ENCODE measurements around the gene PRDX2. TPM values are rescaled to one million over a fixed set of nuclear protein-coding genes. Genes with fewer than 3 reads are reported as not detected.
A peak's percentile ranks its signal among the peaks of the same experiment; 100 is the strongest.

PRDX2 gene
- total RNA-seq, 1 experiment from 2014 or later = 271 TPM

GRCh38 chr19:12834976-12835757 lies 33.6 kb upstream of the PRDX2 start:
- H3K4me2 ChIP-seq = 0 out of 2 replicates have a peak overlapping the region, but pooled peaks have one; percentile 20
- BruUV-seq (replicated peaks) = no TSS peak
- H3K4me1 ChIP-seq (replicated peaks; ENCODE audit: insufficient read depth) = peaks cover 14% of the 10 kb centered on the region
- intact Hi-C loops (cut with micrococcal nuclease; ENCODE audit: unreplicated experiment) = no loop called here
- H3K27ac ChIP-seq = no peak overlapping the region
- no peaks in the 10 kb centered on the region for H3K9me2 ChIP-seq (ENCODE audit: insufficient read depth)
- no peak overlapping the region for H2AFZ ChIP-seq
- peak in 1 of 2 experiments; percentile 34 for DNase-seq
- H3K9me3 ChIP-seq (ENCODE audit: insufficient read depth, low read depth) = no peaks in the 10 kb centered on the region
- H4K20me1 ChIP-seq (ENCODE audit: insufficient read depth) = no peaks in the 10 kb centered on the region
- no peaks in the 10 kb centered on the region for H3K36me3 ChIP-seq (ENCODE audit: low read depth)
- POLR2A ChIA-PET (ENCODE audit: unreplicated experiment) = interaction anchor here (0.6 kb wide), 1 partner anchor 34 kb away, joined by 3 read pairs; no protein-coding TSS in a partner anchor
- peaks cover 50% of the 10 kb centered on the region for H3F3A ChIP-seq (ENCODE audit: insufficient read depth, low read depth)
- CTCF ChIA-PET = no interaction called here
- H3K27me3 ChIP-seq (ENCODE audit: insufficient read depth, low read depth) = peaks cover 19% of the 10 kb centered on the region; the same call in 1 of the 2 replicates
- H3K4me3 ChIP-seq = no peak overlapping the region
- TF ChIP-seq, protein P1, sequence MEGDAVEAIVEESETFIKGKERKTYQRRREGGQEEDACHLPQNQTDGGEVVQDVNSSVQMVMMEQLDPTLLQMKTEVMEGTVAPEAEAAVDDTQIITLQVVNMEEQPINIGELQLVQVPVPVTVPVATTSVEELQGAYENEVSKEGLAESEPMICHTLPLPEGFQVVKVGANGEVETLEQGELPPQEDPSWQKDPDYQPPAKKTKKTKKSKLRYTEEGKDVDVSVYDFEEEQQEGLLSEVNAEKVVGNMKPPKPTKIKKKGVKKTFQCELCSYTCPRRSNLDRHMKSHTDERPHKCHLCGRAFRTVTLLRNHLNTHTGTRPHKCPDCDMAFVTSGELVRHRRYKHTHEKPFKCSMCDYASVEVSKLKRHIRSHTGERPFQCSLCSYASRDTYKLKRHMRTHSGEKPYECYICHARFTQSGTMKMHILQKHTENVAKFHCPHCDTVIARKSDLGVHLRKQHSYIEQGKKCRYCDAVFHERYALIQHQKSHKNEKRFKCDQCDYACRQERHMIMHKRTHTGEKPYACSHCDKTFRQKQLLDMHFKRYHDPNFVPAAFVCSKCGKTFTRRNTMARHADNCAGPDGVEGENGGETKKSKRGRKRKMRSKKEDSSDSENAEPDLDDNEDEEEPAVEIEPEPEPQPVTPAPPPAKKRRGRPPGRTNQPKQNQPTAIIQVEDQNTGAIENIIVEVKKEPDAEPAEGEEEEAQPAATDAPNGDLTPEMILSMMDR (conservative IDR thresholded peaks at IDR 0.05) = no peak
- TF ChIP-seq EZH2 (IDR thresholded peaks at IDR 0.05; ENCODE audit: low read depth) = no peak
- H3K79me2 ChIP-seq (ENCODE audit: low read depth) = no peaks in the 10 kb centered on the region

DNA sequence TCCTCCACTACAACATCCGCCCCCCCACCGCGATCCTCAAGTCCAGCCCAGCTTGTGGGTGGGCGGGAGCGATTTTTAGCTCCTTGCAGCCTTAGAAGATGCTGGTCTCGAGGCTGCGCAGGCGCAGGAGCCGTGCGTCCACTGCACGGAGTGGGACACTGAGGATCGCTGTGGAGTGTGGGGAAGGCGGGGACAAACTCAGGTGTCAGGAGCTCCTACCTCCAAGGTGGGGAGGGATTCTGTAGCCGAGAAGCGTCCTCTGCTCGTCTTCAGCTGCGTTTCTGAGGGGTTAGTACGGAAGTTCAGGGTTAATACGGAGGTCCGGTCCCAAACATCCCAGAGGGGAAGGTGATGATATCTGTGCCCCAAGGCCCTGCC lies 33.0 kb upstream of the PRDX2 start, which contains the start of gene RTBDN:
RTBDN (minus strand) TSS at position 14 of the 378 bp plus-strand sequence. CDS start 4,600 bp downstream, outside the sequence.
- H3K27me3 ChIP-seq (ENCODE audit: insufficient read depth, low read depth) = peaks cover 20% of the 10 kb centered on the region; the same call in 1 of the 2 replicates
- no peaks in the 10 kb centered on the region for H3K79me2 ChIP-seq (ENCODE audit: low read depth)
- intact Hi-C loops (cut with micrococcal nuclease; ENCODE audit: unreplicated experiment) = no loop called here
- peaks cover 43% of the 10 kb centered on the region for H3F3A ChIP-seq (ENCODE audit: insufficient read depth, low read depth)
- H3K4me3 ChIP-seq = peak within 1 kb of the TSS; percentile 69; the same call in 1 of the 2 replicates
- no peaks in the 10 kb centered on the region for H3K9me2 ChIP-seq (ENCODE audit: insufficient read depth)
- DNase-seq = no peak
- no TSS peak for BruUV-seq (replicated peaks)
- H4K20me1 ChIP-seq (ENCODE audit: insufficient read depth) = no peaks in the 10 kb centered on the region
- POLR2A ChIA-PET (ENCODE audit: unreplicated experiment) = no interaction called here
- CTCF ChIA-PET = no interaction called here
- H3K4me1 ChIP-seq (replicated peaks; ENCODE audit: insufficient read depth) = peaks cover 14% of the 10 kb centered on the region
- H3K9me3 ChIP-seq (ENCODE audit: insufficient read depth, low read depth) = no peaks in the 10 kb centered on the region
- TF ChIP-seq, protein P1 (conservative IDR thresholded peaks at IDR 0.05) = no peak
- no peak for TF ChIP-seq EZH2 (IDR thresholded peaks at IDR 0.05; ENCODE audit: low read depth)
- no peaks in the 10 kb centered on the region for H3K36me3 ChIP-seq (ENCODE audit: low read depth)
- H2AFZ ChIP-seq = peak within 1 kb of the TSS; percentile 83
- H3K27ac ChIP-seq = no peak within 1 kb of the TSS
- H3K4me2 ChIP-seq = peak within 1 kb of the TSS; percentile 82

DNA sequence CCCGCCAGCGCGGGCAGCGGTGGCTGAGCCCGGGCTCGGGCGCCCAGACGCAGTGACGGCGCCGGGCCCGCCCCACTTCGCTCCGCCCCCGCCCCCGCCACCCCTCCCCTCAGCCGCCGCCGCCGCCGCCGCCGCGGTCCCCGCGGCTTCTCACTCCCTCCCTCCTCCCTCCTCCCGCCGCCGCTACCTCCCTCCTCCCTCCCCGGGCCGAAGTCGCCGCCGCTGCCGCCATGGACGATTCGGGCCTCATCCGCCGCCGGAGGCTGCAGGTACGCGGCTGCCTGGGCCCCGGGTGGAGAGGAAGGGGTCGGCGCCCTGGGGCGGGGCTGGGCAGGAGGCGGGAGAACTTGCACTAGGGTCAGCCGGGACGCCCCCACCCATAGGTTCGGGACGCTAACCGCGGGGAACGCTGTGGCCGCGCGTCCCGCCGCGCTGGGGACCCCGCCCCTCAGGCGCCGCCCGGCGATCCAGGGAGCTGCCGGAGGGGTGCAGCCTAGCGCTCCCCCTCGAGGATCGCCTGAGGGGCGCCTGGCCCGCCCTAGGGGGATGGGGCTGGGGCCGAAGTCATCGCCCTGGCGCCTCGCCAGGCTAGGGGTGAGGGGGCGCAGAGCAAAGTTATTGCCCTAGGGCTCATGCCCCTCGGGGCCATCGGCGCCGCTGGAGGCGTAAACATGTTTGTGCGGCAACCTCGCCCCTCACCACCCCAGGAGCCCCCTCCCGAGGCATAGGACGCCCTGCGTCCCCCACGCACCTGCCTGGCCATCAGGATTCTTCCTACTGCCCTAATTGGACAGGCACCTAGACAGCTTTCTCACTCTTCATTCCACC lies 32.4 kb upstream of the PRDX2 start:
- no TSS peak for BruUV-seq (replicated peaks)

More for the DNA sequence above, 32.4 kb upstream of the PRDX2 start:
- DNase-seq = peak in 1 of 2 experiments; percentile 44
- no peak for TF ChIP-seq EZH2 (IDR thresholded peaks at IDR 0.05; ENCODE audit: low read depth)
- TF ChIP-seq, protein P1 (conservative IDR thresholded peaks at IDR 0.05) = no peak
- Histone ChIP-seq H3F3A (ENCODE audit: insufficient read depth, low read depth) (peaks cover 37% of the 10 kb centered on the region), H3K27me3 (ENCODE audit: insufficient read depth, low read depth) (peaks cover 20% of the 10 kb centered on the region; the same call in 1 of the 2 replicates), H3K79me2 (ENCODE audit: low read depth) (no peaks in the 10 kb centered on the region), H4K20me1 (ENCODE audit: insufficient read depth) (no peaks in the 10 kb centered on the region), H3K4me3 (peak overlapping the region; percentile 69; the same call in 1 of the 2 replicates), H3K27ac (no peak overlapping the region), H3K36me3 (ENCODE audit: low read depth) (no peaks in the 10 kb centered on the region), H3K4me2 (peak overlapping the region; percentile 81), H3K9me3 (ENCODE audit: insufficient read depth, low read depth) (no peaks in the 10 kb centered on the region), H2AFZ (peak overlapping the region; percentile 83), H3K4me1 (replicated peaks; ENCODE audit: insufficient read depth) (peaks cover 14% of the 10 kb centered on the region), H3K9me2 (ENCODE audit: insufficient read depth) (no peaks in the 10 kb centered on the region)
- POLR2A ChIA-PET (ENCODE audit: unreplicated experiment) = no interaction called here
- intact Hi-C loops (cut with micrococcal nuclease; ENCODE audit: unreplicated experiment) = no loop called here
- CTCF ChIA-PET = no interaction called here
